Upper lobe of left lung (tissue), 6 donors: ENCODE measurements around the gene GHRH. TPM values are rescaled to one million over a fixed set of nuclear protein-coding genes. Genes with fewer than 3 reads are reported as not detected.

Experiments used
- ATAC-seq, 2 donors: fragments of 200-7000 bp; cut with Tn5 transposase; one replicate each; pipeline ENCODE4 v1.9.1; 2022; ENCODE audit warnings: mild to moderate bottlenecking in 2 of 2, moderate library complexity in 2 of 2; ENCODE audit not compliant: low FRiP score in 2 of 2
- DNase-seq, 2 donors: peaks; one replicate each; pipeline ENCODE4 v3.0.0-alpha.2; 2019 to 2020
- H3K27ac ChIP-seq, 4 donors: fragments of 200-600 bp; sonication (generic); one replicate each; pipeline ENCODE4 v1.5.1; 2016 to 2019
- H3K27me3 ChIP-seq, 4 donors: fragments of 200-600 bp; sonication (generic); one replicate each; pipeline ENCODE4 v1.5.1; 2017 to 2019
- H3K36me3 ChIP-seq, 4 donors: fragments of 200-600 bp; sonication (generic); one replicate each; pipeline ENCODE4 v1.5.1; 2016 to 2019
- H3K4me1 ChIP-seq, 4 donors: fragments of 200-600 bp; sonication (generic); one replicate each; pipeline ENCODE4 v1.5.1; 2018 to 2019
- H3K4me3 ChIP-seq, 4 donors: fragments of 200-600 bp; sonication (generic); one replicate each; pipeline ENCODE4 v1.5.1; 2017 to 2019; ENCODE audit warnings: mild to moderate bottlenecking in 2 of 4, moderate library complexity in 1 of 4
- H3K9me3 ChIP-seq, 4 donors: fragments of 200-600 bp; sonication (generic); one replicate each; pipeline ENCODE4 v1.5.1; 2018 to 2019
- CTCF ChIP-seq, 6 experiments: fragments of 450-650 bp in 4 of 6; fragments of 200-600 bp in 2 of 6; sonication (generic) in 2 of 6; IDR thresholded peaks; one replicate each; pipeline ENCODE4 v1.5.1; 2016 to 2019; ENCODE audit warnings: antibody characterized with exemption in 6 of 6
- EP300 ChIP-seq, 4 donors: sonication (generic); formaldehyde crosslinking; IDR thresholded peaks; one replicate each; pipeline ENCODE4 v1.5.1; 2017; ENCODE audit warnings: antibody characterized with exemption in 4 of 4, control low read depth in 2 of 4
- POLR2A ChIP-seq, 4 donors: fragments of 450-650 bp; IDR thresholded peaks; one replicate each; pipeline ENCODE4 v1.5.1; 2016 to 2017; ENCODE audit warnings: antibody characterized with exemption in 4 of 4, mild to moderate bottlenecking in 2 of 4
- POLR2AphosphoS5 ChIP-seq, 2 donors: sonication (generic); formaldehyde crosslinking; IDR thresholded peaks; one replicate each; pipeline ENCODE4 v1.5.1; 2017; ENCODE audit warnings: antibody characterized with exemption in 2 of 2
- WGBS, 2 donors: methylation state at CpG; one replicate each; pipeline ENCODE4 v1.1.5; 2017 to 2018; 5-methylcytosine and 5-hydroxymethylcytosine counted together
- total RNA-seq, 6 donors: library from RNA; depleted of rRNA in 4 of 6; stranded (reverse); fragments of >200 nt in 4 of 6; gene quantifications; one replicate each; pipeline versions ENCODE4 v1.1.0 to v1.2.1, GENCODE V29; 2016 to 2021
- donor health status: DM: no; HTN: no; CAD: no; lungs with moderate emphysema.
- donor health status: DM: no; HTN: yes; CAD: no; lungs with severe emphysema.

The GHRH gene
- total RNA-seq, 6 donors from 2014 or later = not detected

- Histone ChIP-seq H3K4me1 (no peaks in the 10 kb centered on the region), H3K27me3 (no peaks in the 10 kb centered on the region), H3K27ac (no peak overlapping the region), H3K9me3 (no peaks in the 10 kb centered on the region), H3K4me3 (no peak overlapping the region), H3K36me3 (peaks cover 27 to 100% (median 93%) of the 10 kb centered on the region in 4 donors)
- DNase-seq (no peak), ATAC-seq (no peak)
- TF ChIP-seq CTCF (IDR thresholded peaks at IDR 0.05) = no peak
- TF ChIP-seq POLR2A (IDR thresholded peaks at IDR 0.05) = no peak
- no peak for TF ChIP-seq POLR2AphosphoS5 (IDR thresholded peaks at IDR 0.05)
- no peak for TF ChIP-seq EP300 (IDR thresholded peaks at IDR 0.05)
- whole genome bisulfite sequencing, 2 donors = 91 to 93% methylated on average over 5 to 6 of the region's 6 CpGs
Measured at GRCh38 chr20:37230200-37230599, 31.4 kb downstream of the GHRH start.

- DNase-seq = no peak
- H3K4me1 ChIP-seq = no peaks in the 10 kb centered on the region
- H3K9me3 ChIP-seq = no peaks in the 10 kb centered on the region
- no peak for ATAC-seq
- WGBS, 2 donors = 96% methylated on average over 4 of the region's 4 CpGs
- peaks cover 29 to 100% (median 93%) of the 10 kb centered on the region in 4 donors for H3K36me3 ChIP-seq
- H3K27me3 ChIP-seq = no peaks in the 10 kb centered on the region
- H3K4me3 ChIP-seq = no peak overlapping the region
- TF ChIP-seq EP300 (IDR thresholded peaks at IDR 0.05) (no peak), POLR2AphosphoS5 (IDR thresholded peaks at IDR 0.05) (no peak), POLR2A (IDR thresholded peaks at IDR 0.05) (no peak), CTCF (IDR thresholded peaks at IDR 0.05) (no peak)
- H3K27ac ChIP-seq = no peak overlapping the region
Measured at GRCh38 chr20:37229357-37229756, 32.3 kb downstream of the GHRH start.

DNA sequence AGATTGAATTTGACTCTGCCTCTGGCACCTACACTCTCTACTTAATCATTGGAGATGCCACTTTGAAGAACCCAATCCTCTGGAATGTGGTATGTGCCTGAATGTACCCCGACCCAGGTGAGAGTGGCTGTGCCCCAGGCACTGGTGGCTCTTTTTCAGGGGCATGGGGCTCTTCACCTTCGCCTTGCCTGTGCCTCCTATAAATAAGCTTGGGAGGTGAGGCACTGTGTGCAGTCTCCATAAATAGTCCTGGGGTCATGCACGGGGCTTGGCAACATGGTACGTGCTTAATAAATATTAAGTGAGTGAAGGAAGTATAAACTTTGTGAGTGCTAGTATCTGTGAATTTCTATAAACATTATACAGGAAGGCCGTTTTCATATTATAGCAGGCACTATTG is 33.0 kb downstream of the GHRH start:
- ATAC-seq = no peak
- peak overlapping the region in 1 of 4 donors; percentile 30 for H3K27ac ChIP-seq
- peaks cover 28 to 100% (median 93%) of the 10 kb centered on the region in 4 donors for H3K36me3 ChIP-seq

DNA sequence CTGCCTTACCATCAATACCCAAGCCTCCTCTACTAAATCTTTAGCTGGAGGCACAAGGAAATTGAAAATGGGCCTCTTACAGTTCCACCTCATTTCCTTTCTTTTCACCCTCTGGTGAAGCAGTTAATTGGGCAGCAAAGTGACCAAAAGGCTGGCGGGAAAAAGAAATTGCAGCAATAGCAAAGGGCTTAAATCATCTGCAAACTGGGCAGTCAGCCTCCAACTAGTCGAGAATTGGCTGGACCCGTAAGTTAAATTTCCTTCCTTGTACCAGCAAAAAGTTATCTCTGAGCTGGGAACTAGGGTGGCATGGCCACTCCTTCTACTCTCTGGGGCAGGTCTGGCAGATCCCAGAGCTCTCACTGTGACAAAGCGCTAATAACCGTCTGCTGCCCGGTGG is 33.5 kb downstream of the GHRH start:
- WGBS, 2 donors = 81 to 82% methylated on average over 6 of the region's 6 CpGs
- Histone ChIP-seq H3K27me3 (no peaks in the 10 kb centered on the region), H3K27ac (peak overlapping the region in 1 of 4 donors; percentile 30), H3K9me3 (no peaks in the 10 kb centered on the region), H3K36me3 (peaks cover 28 to 100% (median 90%) of the 10 kb centered on the region in 4 donors), H3K4me3 (no peak overlapping the region), H3K4me1 (no peaks in the 10 kb centered on the region)
- DNase-seq (no peak), ATAC-seq (no peak)
- TF ChIP-seq POLR2A (IDR thresholded peaks at IDR 0.05) (no peak), CTCF (IDR thresholded peaks at IDR 0.05) (no peak), POLR2AphosphoS5 (IDR thresholded peaks at IDR 0.05) (no peak), EP300 (IDR thresholded peaks at IDR 0.05) (no peak)

More for the DNA sequence above, 33.0 kb downstream of the GHRH start:
- H3K27me3 ChIP-seq = no peaks in the 10 kb centered on the region
- WGBS, 2 donors = 92 to 93% methylated on average over 5 of the region's 5 CpGs
- no peak for DNase-seq
- no peak overlapping the region for H3K4me3 ChIP-seq
- H3K4me1 ChIP-seq = no peaks in the 10 kb centered on the region
- TF ChIP-seq CTCF (IDR thresholded peaks at IDR 0.05) (no peak), EP300 (IDR thresholded peaks at IDR 0.05) (no peak), POLR2AphosphoS5 (IDR thresholded peaks at IDR 0.05) (no peak), POLR2A (IDR thresholded peaks at IDR 0.05) (no peak)
- no peaks in the 10 kb centered on the region for H3K9me3 ChIP-seq

- no peak for DNase-seq
- 76 to 81% methylated on average over 3 of the region's 3 CpGs for WGBS, 2 donors
- H3K4me1 ChIP-seq = peaks cover 0 to 3% (median 2%) of the 10 kb centered on the region in 4 donors
- H3K27ac ChIP-seq = no peak overlapping the region
- H3K27me3 ChIP-seq = no peaks in the 10 kb centered on the region
- TF ChIP-seq EP300 (IDR thresholded peaks at IDR 0.05) = no peak
- no peak for TF ChIP-seq CTCF (IDR thresholded peaks at IDR 0.05)
- no peak for TF ChIP-seq POLR2AphosphoS5 (IDR thresholded peaks at IDR 0.05)
- H3K36me3 ChIP-seq = peaks cover 18 to 99% (median 79%) of the 10 kb centered on the region in 4 donors
- no peaks in the 10 kb centered on the region for H3K9me3 ChIP-seq
- no peak overlapping the region for H3K4me3 ChIP-seq
- peak; percentile 54 to 56 for ATAC-seq
Measured at GRCh38 chr20:37226889-37227288, 34.7 kb downstream of the GHRH start.
